GM19023 (cell line): ENCODE results near the gene KCTD7.
"Not testable (repeated sequence)": the region's sequence is repeated elsewhere in the genome, so short reads cannot be mapped to it uniquely, and the experiment has no call there.

Experiments used
- ATAC-seq: cut with Tn5 transposase; IDR thresholded peaks from one replicate; pipeline ENCODE4 v1.9.1; 2021; ENCODE audit warnings: mild to moderate bottlenecking, moderate library complexity; ENCODE audit not compliant: unreplicated experiment

The KCTD7 gene

DNA sequence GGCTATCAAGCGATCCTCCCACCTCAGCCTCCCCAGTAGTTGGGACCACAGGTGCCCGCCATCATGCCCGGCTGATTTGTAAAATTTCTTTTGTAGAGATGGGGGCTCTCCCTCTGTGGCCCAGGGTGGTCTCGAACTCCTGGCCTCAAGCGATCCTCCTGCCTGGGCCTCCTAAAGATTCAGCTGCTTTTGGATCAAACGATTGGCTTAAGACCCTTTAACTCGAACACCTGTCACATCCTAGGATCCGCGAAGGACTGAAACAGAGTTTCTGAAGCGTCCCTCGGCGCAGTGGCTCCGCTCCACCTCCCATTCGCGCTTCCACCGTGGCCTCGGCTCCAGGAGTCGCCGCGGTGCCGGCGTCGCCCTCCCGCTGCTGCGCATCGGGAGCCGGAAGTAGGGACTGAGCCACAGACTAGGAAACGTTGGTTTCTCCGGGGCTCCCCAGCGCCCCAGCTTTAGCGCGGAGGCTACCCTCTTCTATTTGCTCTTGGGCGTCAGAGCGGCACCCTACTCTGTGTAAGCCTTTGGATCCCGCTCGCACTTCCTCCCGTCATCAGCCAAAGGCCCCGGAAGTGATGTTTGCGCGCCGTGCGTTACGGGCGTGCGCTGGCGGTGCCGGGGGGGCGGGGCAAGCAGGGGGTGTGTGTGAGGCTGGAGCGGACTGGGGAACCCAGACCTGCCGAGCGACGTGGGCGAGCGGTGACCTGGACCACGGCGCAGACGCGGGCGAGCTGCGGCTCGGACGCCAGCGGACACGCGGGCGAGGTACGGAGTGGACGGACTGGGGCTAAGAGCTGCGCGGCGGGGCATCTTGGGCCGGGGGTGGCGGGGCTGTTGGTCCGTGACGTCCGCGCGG lies 53.0 kb downstream of the KCTD7 start:
- ATAC-seq: peak; percentile 96

DNA sequence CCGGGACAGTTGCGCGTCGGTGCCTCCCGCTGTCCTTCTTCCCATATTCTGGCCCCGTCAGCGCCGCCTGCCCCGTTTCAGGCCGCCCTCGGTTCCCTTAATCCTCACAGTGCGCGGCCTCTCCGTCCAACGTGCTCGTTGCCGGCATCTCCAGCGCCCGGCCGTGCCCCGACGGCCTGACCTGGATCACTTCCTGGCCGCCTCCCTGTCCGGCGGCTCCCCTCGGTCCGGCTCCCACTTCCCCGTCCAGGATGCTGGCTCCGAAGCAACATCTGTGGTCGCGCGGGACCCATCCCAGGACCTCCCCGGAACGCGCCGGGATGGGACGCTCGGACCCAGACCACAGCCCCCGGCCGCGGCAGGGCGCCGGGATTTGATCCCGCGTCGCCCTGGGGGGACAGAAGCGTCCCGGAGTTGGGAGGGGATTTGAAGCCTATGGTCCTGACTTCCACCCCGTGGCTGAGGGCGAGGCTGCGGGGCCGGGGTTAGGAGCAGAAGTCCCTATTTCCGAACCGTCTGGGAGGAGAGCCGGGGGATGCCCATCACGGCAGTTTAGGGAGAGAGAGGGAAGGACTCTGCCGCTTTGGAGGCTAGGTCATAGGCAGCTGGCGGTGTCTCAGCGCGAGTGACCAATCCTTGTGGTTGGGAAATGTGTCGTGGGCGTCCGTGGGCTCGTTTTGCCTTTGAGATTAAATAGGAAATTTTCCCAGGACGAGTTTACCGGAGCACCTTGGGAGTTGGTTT lies 53.8 kb downstream of the KCTD7 start:
- peak; percentile 29 for ATAC-seq

DNA sequence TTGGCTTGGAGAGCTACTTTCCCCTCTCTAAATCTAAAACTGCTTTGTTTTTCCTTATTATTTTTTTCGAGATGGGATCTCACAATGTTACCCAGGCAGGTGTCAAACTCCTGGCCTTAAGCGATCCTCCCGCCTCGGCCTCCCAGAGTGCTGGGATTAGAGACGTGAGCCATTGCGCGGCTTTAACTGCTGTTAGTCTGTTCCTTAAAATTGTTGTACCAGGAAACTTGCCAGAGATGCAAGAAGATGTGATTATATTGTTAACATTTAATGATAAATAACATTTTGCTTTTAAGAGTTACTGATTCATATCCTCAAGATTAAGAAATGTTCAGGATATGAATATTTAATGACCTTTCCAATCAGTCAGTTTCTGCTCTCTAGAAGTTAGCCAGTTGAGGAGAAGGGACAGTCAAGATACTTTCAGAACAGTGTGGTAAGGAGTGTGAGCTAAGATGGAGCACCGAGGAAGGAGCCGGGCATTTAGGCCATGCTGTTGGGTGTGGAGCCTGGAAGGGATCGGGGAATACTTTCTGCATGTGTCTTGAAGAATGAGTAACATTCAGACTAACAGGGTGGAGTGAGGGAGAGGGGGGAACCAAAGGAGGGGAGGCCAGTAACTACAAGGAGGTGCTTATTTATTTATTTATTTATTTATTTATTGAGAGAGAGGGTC lies 54.6 kb downstream of the KCTD7 start:
- not testable (repeated sequence) for ATAC-seq

DNA sequence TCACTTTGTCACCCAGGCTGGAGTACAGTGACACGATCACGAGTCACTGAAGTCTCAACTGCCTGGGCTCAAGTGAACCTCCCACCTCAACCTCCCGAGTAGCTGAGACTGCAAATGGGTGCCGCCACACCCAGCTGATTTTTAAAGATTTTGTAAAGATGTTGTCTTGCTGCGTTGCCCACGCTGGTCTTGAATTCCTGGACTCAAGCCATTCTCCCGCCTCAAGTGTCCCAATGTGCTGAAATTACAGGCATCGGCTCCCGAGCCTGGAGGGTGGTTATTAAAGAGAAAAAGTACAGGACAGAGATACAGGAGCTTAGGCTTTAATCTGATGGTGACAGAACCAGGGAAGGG lies 55.1 kb downstream of the KCTD7 start:
- ATAC-seq: no peak

DNA sequence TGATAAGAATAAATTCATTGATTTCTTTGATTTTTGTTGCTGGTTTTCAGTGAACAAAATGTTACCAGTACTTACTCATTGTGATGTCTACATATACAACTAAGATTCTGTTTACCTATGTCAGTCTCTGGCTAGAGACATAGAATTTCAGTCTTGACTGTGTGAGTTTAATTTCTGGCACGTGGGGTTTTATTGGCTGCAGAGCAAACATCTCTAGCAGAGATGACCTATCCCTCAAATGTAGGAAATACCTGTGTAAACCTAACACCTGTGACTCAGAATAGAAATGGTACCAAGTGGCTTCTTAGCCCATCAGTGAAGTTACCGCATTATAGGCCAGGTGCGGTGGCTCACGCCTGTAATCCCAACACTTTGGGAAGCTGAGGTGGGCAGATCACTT lies 57.0 kb downstream of the KCTD7 start:
- ATAC-seq: not testable (repeated sequence)

DNA sequence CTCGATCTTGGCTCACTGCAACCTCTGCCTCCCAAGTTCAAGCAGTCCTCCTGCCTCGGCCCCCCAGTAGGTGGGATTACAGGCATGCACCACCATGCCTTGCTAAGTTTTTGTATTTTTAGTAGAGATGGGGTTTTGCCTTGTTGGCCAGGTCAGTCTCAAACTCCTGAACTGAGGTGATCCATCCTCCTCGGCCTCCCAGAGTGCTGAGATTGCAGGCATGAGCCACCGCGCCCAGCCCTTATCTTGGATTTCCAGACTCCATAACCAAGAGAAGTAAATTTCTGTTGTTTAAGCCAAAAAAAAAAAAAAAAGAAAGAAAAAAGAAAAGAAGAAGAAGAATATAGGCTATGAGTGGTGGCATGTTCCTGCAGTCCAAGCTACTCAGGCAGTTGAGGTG lies 58.5 kb downstream of the KCTD7 start:
- no peak for ATAC-seq

DNA sequence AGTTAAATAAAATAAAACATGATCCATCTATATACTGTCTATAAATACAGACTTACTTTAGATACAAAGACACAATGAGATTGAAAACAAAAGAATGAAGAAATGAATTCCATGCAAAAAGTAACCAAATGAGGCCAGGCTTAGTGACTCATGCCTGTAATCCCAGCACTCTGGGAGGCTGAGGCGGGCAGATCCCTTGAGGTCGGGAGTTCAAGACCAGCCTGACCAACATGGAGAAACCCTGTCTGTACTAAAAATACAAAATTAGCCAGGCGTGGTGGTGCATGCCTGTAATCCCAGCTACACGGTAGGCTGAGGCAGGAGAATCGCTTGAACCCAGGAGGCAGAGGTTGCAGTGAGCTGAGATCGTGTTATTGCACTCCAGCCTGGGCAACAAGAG lies 59.0 kb downstream of the KCTD7 start:
- ATAC-seq: not testable (repeated sequence)

DNA sequence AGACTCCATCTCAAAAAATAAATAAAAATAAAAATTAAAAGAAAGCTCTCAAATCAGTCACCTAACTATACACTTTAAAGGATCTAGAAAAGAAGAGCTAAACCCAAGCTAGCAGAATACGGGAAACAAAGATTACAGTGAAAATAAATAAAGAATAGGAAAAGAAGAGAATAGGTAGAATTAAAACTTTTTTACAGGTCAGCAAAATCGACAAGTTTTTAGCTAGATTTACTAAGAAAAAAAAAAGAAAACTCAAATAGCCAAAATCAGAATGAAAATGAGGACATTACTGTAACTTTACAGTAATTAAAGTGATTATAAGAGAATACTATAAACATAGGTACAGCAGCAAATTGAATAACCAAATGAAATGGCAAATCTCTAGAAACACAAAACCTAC lies 60.4 kb downstream of the KCTD7 start:
- no peak for ATAC-seq

DNA sequence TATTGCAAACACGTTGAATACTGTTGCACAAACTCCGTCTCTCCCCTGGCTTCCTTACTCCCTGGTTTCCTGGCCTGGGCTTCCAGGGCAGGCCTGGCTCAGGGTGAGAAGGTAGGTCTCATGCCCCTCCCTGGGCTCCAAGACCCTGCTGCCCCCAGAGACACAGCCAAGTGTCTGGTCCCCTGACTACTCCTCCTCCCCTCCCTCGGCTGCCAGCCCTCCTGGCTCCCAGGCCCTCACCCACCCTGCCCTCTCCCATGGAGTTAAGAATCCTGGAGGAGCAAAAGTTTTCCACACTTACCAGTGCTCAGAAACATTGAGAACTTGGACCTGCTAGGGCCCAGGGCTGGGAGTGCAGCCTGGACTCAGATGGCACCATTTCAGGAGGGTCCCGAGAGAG lies 64.7 kb downstream of the KCTD7 start:
- ATAC-seq: no peak
